Smooth muscle cell (in vitro differentiated cells): ENCODE data around the gene ITFG1. TPM values are rescaled to one million over a fixed set of nuclear protein-coding genes. Genes with fewer than 3 reads are reported as not detected.
"Not testable (repeated sequence)": the region's sequence is repeated elsewhere in the genome, so short reads cannot be mapped to it uniquely, and the experiment has no call there.

ENCODE experiments used
- DNase-seq: peaks from one replicate; lab custom pipeline; 2025; ENCODE audit not compliant: unreplicated experiment; lab: John Stamatoyannopoulos, UW
- H2AFZ ChIP-seq: fragments of 200-600 bp; sonication (generic); 2 replicates; pipeline ENCODE4 v1.6.0; 2016; ENCODE audit warnings: antibody characterized with exemption, low read depth, mild to moderate bottlenecking
- H3F3A ChIP-seq: fragments of 200-600 bp; sonication (generic); 2 replicates; pipeline ENCODE4 v1.6.0; 2017; ENCODE audit warnings: antibody characterized with exemption, low read depth
- H3K27ac ChIP-seq: fragments of 200-600 bp; sonication (generic); 2 replicates; pipeline ENCODE4 v1.5.1; 2016; ENCODE audit warnings: low read depth, mild to moderate bottlenecking
- H3K27me3 ChIP-seq: fragments of 200-600 bp; sonication (generic); 2 replicates; pipeline ENCODE4 v1.6.1; 2016; ENCODE audit warnings: low read depth, mild to moderate bottlenecking
- H3K36me3 ChIP-seq: fragments of 200-600 bp; sonication (generic); 2 replicates; pipeline ENCODE4 v1.5.1; 2016; ENCODE audit warnings: low read depth
- H3K4me1 ChIP-seq: fragments of 200-600 bp; sonication (generic); 2 replicates; pipeline ENCODE4 v1.5.1; 2016; ENCODE audit warnings: low read depth
- H3K4me2 ChIP-seq: fragments of 200-600 bp; sonication (generic); 2 replicates; pipeline ENCODE4 v1.6.0; 2016; ENCODE audit warnings: mild to moderate bottlenecking
- H3K4me3 ChIP-seq: fragments of 200-600 bp; sonication (generic); 2 replicates; pipeline ENCODE4 v1.5.1; 2016; ENCODE audit warnings: mild to moderate bottlenecking
- H3K79me2 ChIP-seq: fragments of 200-600 bp; sonication (generic); 2 replicates; pipeline ENCODE4 v1.6.0; 2016; ENCODE audit warnings: low read depth, mild to moderate bottlenecking
- H3K9ac ChIP-seq: fragments of 200-600 bp; sonication (generic); 2 replicates; pipeline ENCODE4 v1.6.0; 2016; ENCODE audit warnings: low read depth
- H3K9me3 ChIP-seq: fragments of 200-600 bp; sonication (generic); replicated peaks from 2 replicates; pipeline ENCODE4 v1.5.1; 2016; ENCODE audit warnings: low read depth
- H4K20me1 ChIP-seq: fragments of 200-600 bp; sonication (generic); 2 replicates; pipeline ENCODE4 v1.6.0; 2016; ENCODE audit warnings: low read depth
- WGBS: methylation state at CpG from one replicate; pipeline ENCODE4 v1.1.7; 2016; ENCODE audit warnings: low lambda C conversion rate; 5-methylcytosine and 5-hydroxymethylcytosine counted together
- polyA plus RNA-seq: library from polyadenylated mRNA; unstranded; fragments of >200 nt; fragmentation: Nextera tagmentation; extraction: Ambion mirVana; gene quantifications from 2 replicates; pipeline ENCODE4 v1.2.1, GENCODE V29; 2016
- total RNA-seq: library from RNA; depleted of rRNA; stranded (reverse); fragments of >200 nt; gene quantifications from 2 replicates; pipeline ENCODE4 v1.2.3, GENCODE V29; 2014
- TF ChIP-seq, protein P1 (sequence below): fragments of 200-600 bp; sonication (generic); IDR thresholded peaks from 2 replicates; pipeline ENCODE4 v1.5.1; 2017; ENCODE audit warnings: borderline replicate concordance, mild to moderate bottlenecking, antibody characterized with exemption; ENCODE audit not compliant: insufficient read depth, poor library complexity, severe bottlenecking

ITFG1 gene
- total and polyA plus RNA-seq, 2 experiments from 2014 or later: 75.2 to 100 TPM

DNA sequence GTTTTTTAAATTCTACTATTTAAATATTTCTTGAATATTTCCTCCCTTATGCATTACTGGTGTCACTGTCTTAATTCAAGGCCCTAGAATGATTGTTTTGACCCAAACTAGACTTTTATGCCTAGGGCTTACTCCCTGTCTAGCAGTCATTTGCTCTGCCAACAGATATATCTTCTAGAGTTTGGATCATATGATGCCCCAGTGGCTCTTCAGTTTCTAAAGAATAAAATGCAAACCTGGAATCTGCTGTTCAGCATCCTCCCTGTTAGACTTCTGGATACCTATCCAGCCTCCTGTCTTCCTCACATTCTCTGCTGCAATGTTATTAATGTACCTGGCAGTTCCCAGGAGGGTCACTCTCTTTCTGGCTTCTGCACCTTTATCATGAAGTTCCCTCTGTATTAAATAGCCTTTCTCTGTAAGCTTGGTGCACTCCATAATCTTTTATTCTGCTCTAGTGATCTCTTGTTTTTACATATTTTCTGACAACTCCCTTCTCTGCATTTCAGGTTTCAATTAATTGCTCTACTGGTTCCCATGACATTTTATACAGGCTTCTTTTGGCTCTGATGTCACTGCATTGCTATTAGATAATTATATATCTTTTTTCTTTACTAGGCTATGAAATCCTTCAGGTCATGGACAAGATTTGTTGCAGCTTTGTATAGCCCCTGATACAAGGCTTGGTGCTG, 15.9 kb upstream of the ITFG1 start:
- no peaks in the 10 kb centered on the region for H3F3A ChIP-seq
- no peak for DNase-seq
- H3K36me3 ChIP-seq: no peaks in the 10 kb centered on the region
- H4K20me1 ChIP-seq: no peaks in the 10 kb centered on the region
- peak overlapping the region; percentile 4 for H3K27ac ChIP-seq
- no peaks in the 10 kb centered on the region for H3K9me3 ChIP-seq
- peaks cover 3% of the 10 kb centered on the region for H3K79me2 ChIP-seq
- H3K27me3 ChIP-seq: no peaks in the 10 kb centered on the region
- H3K4me2 ChIP-seq: no peak overlapping the region
- TF ChIP-seq, protein P1, sequence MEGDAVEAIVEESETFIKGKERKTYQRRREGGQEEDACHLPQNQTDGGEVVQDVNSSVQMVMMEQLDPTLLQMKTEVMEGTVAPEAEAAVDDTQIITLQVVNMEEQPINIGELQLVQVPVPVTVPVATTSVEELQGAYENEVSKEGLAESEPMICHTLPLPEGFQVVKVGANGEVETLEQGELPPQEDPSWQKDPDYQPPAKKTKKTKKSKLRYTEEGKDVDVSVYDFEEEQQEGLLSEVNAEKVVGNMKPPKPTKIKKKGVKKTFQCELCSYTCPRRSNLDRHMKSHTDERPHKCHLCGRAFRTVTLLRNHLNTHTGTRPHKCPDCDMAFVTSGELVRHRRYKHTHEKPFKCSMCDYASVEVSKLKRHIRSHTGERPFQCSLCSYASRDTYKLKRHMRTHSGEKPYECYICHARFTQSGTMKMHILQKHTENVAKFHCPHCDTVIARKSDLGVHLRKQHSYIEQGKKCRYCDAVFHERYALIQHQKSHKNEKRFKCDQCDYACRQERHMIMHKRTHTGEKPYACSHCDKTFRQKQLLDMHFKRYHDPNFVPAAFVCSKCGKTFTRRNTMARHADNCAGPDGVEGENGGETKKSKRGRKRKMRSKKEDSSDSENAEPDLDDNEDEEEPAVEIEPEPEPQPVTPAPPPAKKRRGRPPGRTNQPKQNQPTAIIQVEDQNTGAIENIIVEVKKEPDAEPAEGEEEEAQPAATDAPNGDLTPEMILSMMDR: no peak
- no peak overlapping the region for H3K4me3 ChIP-seq
- no peak overlapping the region for H2AFZ ChIP-seq
- no peak overlapping the region for H3K9ac ChIP-seq
- no peaks in the 10 kb centered on the region for H3K4me1 ChIP-seq

DNA sequence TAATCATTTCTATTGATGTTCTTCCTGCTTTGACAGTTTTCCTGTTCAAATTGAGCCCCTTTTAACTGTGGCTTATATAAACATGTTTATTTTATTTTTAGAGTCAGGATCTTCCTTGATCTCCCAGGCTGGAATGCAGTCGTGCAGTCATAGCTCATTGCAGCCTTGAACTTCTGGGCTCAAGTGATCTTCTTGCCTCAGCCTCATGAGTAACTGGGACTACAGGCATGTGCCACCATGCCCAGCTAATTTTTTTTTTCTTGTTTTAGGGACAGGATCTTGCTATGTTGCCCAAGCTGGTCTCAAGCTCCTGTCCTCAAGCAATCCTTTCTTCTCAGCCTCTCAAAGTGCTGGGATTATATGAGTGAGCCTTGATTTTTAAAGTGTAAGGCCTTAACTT, 14.9 kb upstream of the ITFG1 start:
- 12% methylated on average over 1 of the region's 1 CpG for WGBS
- TF ChIP-seq, protein P1: no peak
- Histone ChIP-seq H3K27me3 (no peaks in the 10 kb centered on the region), H3K4me2 (no peak overlapping the region), H3K4me3 (no peak overlapping the region), H3K9ac (no peak overlapping the region), H3K36me3 (no peaks in the 10 kb centered on the region), H2AFZ (no peak overlapping the region), H3K27ac (peak overlapping the region; percentile 37), H3K4me1 (no peaks in the 10 kb centered on the region), H3K9me3 (no peaks in the 10 kb centered on the region), H3F3A (no peaks in the 10 kb centered on the region), H3K79me2 (peaks cover 3% of the 10 kb centered on the region), H4K20me1 (no peaks in the 10 kb centered on the region)
- DNase-seq: no peak

DNA sequence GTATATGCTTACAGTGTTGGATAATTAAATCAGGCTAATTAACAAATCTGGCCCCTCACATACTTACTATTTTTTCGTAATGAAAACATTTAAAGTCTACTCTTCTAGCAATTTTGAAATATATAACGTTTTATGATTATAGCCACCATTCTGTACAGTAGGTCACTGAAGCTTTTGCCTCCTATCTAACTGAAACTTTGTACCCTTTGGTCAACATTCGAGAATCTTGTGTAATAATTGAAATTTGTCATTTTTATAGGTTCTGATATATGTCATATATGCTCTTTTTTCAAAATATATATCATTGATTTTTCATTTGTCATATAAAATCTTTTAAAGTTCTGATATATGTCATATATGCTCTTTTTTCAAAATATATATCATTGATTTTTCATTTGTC, 12.9 kb upstream of the ITFG1 start:
- H4K20me1 ChIP-seq: no peaks in the 10 kb centered on the region
- no peak overlapping the region for H3K4me2 ChIP-seq
- no peak for DNase-seq
- no peak overlapping the region for H2AFZ ChIP-seq
- no peaks in the 10 kb centered on the region for H3K9me3 ChIP-seq
- no peak overlapping the region for H3K27ac ChIP-seq
- TF ChIP-seq, protein P1: no peak
- no peak overlapping the region for H3K9ac ChIP-seq
- 93% methylated on average over 3 of the region's 3 CpGs for WGBS
- H3K36me3 ChIP-seq: no peaks in the 10 kb centered on the region
- H3K27me3 ChIP-seq: no peaks in the 10 kb centered on the region
- H3K4me1 ChIP-seq: no peaks in the 10 kb centered on the region
- no peak overlapping the region for H3K4me3 ChIP-seq
- peaks cover 3% of the 10 kb centered on the region for H3K79me2 ChIP-seq
- no peaks in the 10 kb centered on the region for H3F3A ChIP-seq

DNA sequence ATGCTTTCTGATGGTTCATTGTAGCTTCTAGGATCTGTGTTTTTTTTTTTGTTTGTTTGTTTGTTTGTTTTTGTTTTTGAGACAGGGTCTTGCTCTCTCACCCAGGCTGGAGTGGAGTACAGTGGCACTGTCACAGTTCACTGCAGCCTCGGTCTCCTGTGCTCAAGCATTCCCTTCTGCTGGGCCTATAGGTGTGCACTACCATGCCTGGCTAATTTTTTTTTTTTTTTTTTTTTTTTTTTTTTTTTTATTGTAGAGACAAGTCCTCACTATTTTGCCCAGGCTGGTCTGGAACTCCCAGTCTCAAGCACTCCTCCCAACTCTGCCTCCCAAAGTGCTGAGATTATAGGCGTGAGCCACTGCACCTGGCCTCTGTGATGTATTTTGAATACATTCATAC, 12.1 kb upstream of the ITFG1 start:
- not testable (repeated sequence) for H3K27ac ChIP-seq, H3K79me2 ChIP-seq, H3K4me3 ChIP-seq, H3K9ac ChIP-seq, DNase-seq, H3K4me1 ChIP-seq, H3K4me2 ChIP-seq, H3K9me3 ChIP-seq, H3K27me3 ChIP-seq, H2AFZ ChIP-seq, H3K36me3 ChIP-seq, H3F3A ChIP-seq, H4K20me1 ChIP-seq
- 90% methylated on average over 2 of the region's 2 CpGs for WGBS
